OCI-LY7 (cell line): ENCODE data around the gene DNMBP. TPM values are rescaled to one million over a fixed set of nuclear protein-coding genes. Genes with fewer than 3 reads are reported as not detected.

Experiments used
- BruUV-seq: library from RNA; stranded (reverse); fragments of 400-500 nt; replicated peaks from 2 replicates; lab custom pipeline; 2021; lab: Mats Ljungman, UMichigan
- CTCF ChIA-PET: fragments of 300-600 bp; sonication (Branson Sonifier 250); formaldehyde crosslinking; loops from one replicate; lab custom pipeline; 2022; ENCODE audit warnings: antibody characterized with exemption; ENCODE audit not compliant: unreplicated experiment; lab: Charles Lee
- POLR2A ChIA-PET: fragments of 300-600 bp; sonication (Branson Sonifier 250); formaldehyde crosslinking; loops from one replicate; lab custom pipeline; 2022; ENCODE audit warnings: antibody characterized with exemption; lab: Charles Lee
- DNase-seq: peaks from one replicate; pipeline ENCODE4 v3.0.0-alpha.2; 2015; ENCODE audit warnings: low spot score
- H2AFZ ChIP-seq: fragments of 200-600 bp; sonication (generic), shearing (Covaris generic); 2 replicates; pipeline ENCODE4 v1.6.1; 2014; ENCODE audit warnings: mild to moderate bottlenecking, antibody characterized with exemption, low read length, moderate library complexity
- H3K27ac ChIP-seq: fragments of 200-600 bp; sonication (generic); 2 replicates; pipeline ENCODE4 v1.5.1; 2014; ENCODE audit warnings: mixed run types, low read depth, mild to moderate bottlenecking, moderate library complexity, low read length, inconsistent platforms; ENCODE audit not compliant: poor library complexity, severe bottlenecking
- H3K36me3 ChIP-seq: fragments of 200-600 bp; sonication (generic); 2 replicates; pipeline ENCODE4 v1.6.1; 2014; ENCODE audit warnings: mild to moderate bottlenecking, antibody characterized with exemption, low read length, moderate library complexity, mixed read lengths; ENCODE audit not compliant: insufficient read depth
- H3K4me1 ChIP-seq: fragments of 200-600 bp; sonication (generic); 2 replicates; pipeline ENCODE4 v1.5.1; 2014; ENCODE audit warnings: mild to moderate bottlenecking, low read length; ENCODE audit not compliant: insufficient read depth, poor library complexity, severe bottlenecking
- H3K4me2 ChIP-seq: fragments of 200-600 bp; sonication (generic); 2 replicates; pipeline ENCODE4 v1.6.1; 2014; ENCODE audit warnings: mild to moderate bottlenecking, low read length
- H3K4me3 ChIP-seq: fragments of 200-600 bp; sonication (generic); 2 replicates; pipeline ENCODE4 v1.5.1; 2014; ENCODE audit warnings: mild to moderate bottlenecking, low read depth, low read length; ENCODE audit not compliant: poor library complexity, severe bottlenecking
- H3K79me2 ChIP-seq: fragments of 200-600 bp; sonication (generic); 2 replicates; pipeline ENCODE4 v1.6.1; 2016; ENCODE audit warnings: low read depth, mild to moderate bottlenecking, low read length, moderate library complexity, mixed read lengths; ENCODE audit not compliant: insufficient read depth
- H3K9me2 ChIP-seq: fragments of 200-600 bp; sonication (generic); 2 replicates; pipeline ENCODE4 v1.6.1; 2016; ENCODE audit warnings: mild to moderate bottlenecking, low read length, mixed read lengths; ENCODE audit not compliant: insufficient read depth
- H3K9me3 ChIP-seq: fragments of 200-600 bp; sonication (generic); 2 replicates; pipeline ENCODE4 v1.6.1; 2014; ENCODE audit warnings: mild to moderate bottlenecking, mixed run types, low read length, mixed read lengths
- H4K20me1 ChIP-seq: fragments of 200-600 bp; sonication (generic); 2 replicates; pipeline ENCODE4 v1.6.1; 2014; ENCODE audit warnings: mild to moderate bottlenecking, antibody characterized with exemption, low read length, moderate library complexity, mixed read lengths; ENCODE audit not compliant: insufficient read depth
- EZH2phosphoT487 ChIP-seq: fragments of 200-600 bp; sonication (generic); IDR thresholded peaks from 2 replicates; pipeline ENCODE4 v1.6.1; 2018; ENCODE audit warnings: low read depth, borderline replicate concordance, mild to moderate bottlenecking, mixed run types, antibody characterized with exemption, low read length, moderate library complexity, mixed read lengths
- intact Hi-C: fragments of 100-400 bp; cut with micrococcal nuclease; formaldehyde crosslinking; loops from one replicate; pipeline ENCODE4 v1.10.0; 2022; ENCODE audit not compliant: unreplicated experiment
- total RNA-seq, 2 experiments: library from RNA; depleted of rRNA in 1 of 2; stranded (reverse); fragments of >200 nt in 1 of 2; shearing (Covaris generic) in 1 of 2; gene quantifications; 2 replicates each; pipeline ENCODE4 v1.2.3, GENCODE V29; 2014 to 2022
- TF ChIP-seq, protein P1 (sequence below): fragments of 200-600 bp; sonication (generic); conservative IDR thresholded peaks from 2 replicates; pipeline ENCODE4 v1.5.1; 2014; ENCODE audit warnings: mild to moderate bottlenecking, antibody characterized with exemption, low read length, moderate library complexity, mixed read lengths

Gene DNMBP
- total RNA-seq, 2 experiments from 2014 or later = 27.0 to 36.2 TPM

GRCh38 chr10:100041306-100042002 is 31.7 kb upstream of the DNMBP start:
- peaks cover 52% of the 10 kb centered on the region for H3K4me1 ChIP-seq
- intact Hi-C loops = no loop called here
- no TSS peak for BruUV-seq
- no peaks in the 10 kb centered on the region for H3K36me3 ChIP-seq
- peak overlapping the region; percentile 5; the same call in 1 of the 2 replicates for H2AFZ ChIP-seq
- DNase-seq = no peak
- ChIA-PET CTCF (no interaction called here), POLR2A (interaction anchor here (1.0 kb wide), 1 partner anchor 19 kb away, joined by 3 read pairs; no protein-coding TSS in a partner anchor)
- H3K79me2 ChIP-seq = no peaks in the 10 kb centered on the region
- TF ChIP-seq EZH2phosphoT487 = no peak
- TF ChIP-seq, protein P1, sequence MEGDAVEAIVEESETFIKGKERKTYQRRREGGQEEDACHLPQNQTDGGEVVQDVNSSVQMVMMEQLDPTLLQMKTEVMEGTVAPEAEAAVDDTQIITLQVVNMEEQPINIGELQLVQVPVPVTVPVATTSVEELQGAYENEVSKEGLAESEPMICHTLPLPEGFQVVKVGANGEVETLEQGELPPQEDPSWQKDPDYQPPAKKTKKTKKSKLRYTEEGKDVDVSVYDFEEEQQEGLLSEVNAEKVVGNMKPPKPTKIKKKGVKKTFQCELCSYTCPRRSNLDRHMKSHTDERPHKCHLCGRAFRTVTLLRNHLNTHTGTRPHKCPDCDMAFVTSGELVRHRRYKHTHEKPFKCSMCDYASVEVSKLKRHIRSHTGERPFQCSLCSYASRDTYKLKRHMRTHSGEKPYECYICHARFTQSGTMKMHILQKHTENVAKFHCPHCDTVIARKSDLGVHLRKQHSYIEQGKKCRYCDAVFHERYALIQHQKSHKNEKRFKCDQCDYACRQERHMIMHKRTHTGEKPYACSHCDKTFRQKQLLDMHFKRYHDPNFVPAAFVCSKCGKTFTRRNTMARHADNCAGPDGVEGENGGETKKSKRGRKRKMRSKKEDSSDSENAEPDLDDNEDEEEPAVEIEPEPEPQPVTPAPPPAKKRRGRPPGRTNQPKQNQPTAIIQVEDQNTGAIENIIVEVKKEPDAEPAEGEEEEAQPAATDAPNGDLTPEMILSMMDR = no peak
- H4K20me1 ChIP-seq = no peaks in the 10 kb centered on the region
- no peak overlapping the region for H3K4me2 ChIP-seq
- no peak overlapping the region for H3K4me3 ChIP-seq
- no peaks in the 10 kb centered on the region for H3K9me3 ChIP-seq
- no peak overlapping the region for H3K27ac ChIP-seq
- H3K9me2 ChIP-seq = no peaks in the 10 kb centered on the region

- no peak for DNase-seq
- Histone ChIP-seq H3K36me3 (no peaks in the 10 kb centered on the region), H3K27ac (no peak overlapping the region), H3K4me3 (no peak overlapping the region), H3K4me2 (peak overlapping the region; percentile 35; the same call in 1 of the 2 replicates), H3K9me2 (no peaks in the 10 kb centered on the region), H3K4me1 (peaks cover 32% of the 10 kb centered on the region), H3K9me3 (peaks cover 5% of the 10 kb centered on the region; the same call in 1 of the 2 replicates), H2AFZ (peak overlapping the region; percentile 77), H4K20me1 (no peaks in the 10 kb centered on the region), H3K79me2 (no peaks in the 10 kb centered on the region)
- ChIA-PET POLR2A (interaction anchor here (0.6 to 1.2 kb wide), 7 partner anchors 10 to 72 kb away, joined by 3 to 6 read pairs (median 4); no protein-coding TSS in a partner anchor), CTCF (interaction anchor here (1.1 kb wide), 1 partner anchor 10 kb away, joined by 3 read pairs; no protein-coding TSS in a partner anchor)
- no TSS peak for BruUV-seq
- intact Hi-C loops = no loop called here
- no peak for TF ChIP-seq EZH2phosphoT487
- TF ChIP-seq, protein P1 = no peak
These were observed 28.9 kb upstream of the DNMBP start for GRCh38 chr10:100038561-100039071.
